Kidney capillary endothelial cell (primary cell): Measurements from ENCODE around the gene DCTN4.
"Not testable (repeated sequence)": the region's sequence is repeated elsewhere in the genome, so short reads cannot be mapped to it uniquely, and the experiment has no call there.

Source experiments
- DNase-seq: peaks from one replicate; pipeline ENCODE4 v3.0.0-alpha.2; 2018; ENCODE audit warnings: low spot score

DCTN4 gene

GRCh38 chr5:150758531-150759333 lies at the start of gene DCTN4:
DCTN4 (minus strand) TSS chr5:150759017; CDS start chr5:150758993, 24 bp downstream.
- peak; percentile 98 for DNase-seq

DNA sequence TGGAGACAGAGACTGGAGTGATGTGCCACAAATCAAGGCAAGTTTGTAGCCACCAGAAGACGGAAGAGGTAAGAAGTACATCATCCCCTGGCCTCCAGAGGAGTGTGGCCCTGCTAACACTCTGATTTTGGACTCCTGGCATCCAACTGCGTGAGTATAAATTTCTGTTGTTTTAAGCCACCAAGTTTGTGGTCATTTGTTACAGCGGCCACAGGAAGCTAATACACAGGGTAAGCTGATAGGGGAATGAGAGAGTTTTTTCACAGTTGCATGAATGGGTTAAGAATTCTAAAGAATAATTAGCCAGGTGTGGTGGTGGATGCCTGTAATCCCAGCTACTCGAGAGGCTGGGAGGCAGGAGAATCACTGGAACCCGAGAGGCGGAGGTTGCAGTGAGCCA lies 45.6 kb upstream of the DCTN4 start:
- DNase-seq: no peak

DNA sequence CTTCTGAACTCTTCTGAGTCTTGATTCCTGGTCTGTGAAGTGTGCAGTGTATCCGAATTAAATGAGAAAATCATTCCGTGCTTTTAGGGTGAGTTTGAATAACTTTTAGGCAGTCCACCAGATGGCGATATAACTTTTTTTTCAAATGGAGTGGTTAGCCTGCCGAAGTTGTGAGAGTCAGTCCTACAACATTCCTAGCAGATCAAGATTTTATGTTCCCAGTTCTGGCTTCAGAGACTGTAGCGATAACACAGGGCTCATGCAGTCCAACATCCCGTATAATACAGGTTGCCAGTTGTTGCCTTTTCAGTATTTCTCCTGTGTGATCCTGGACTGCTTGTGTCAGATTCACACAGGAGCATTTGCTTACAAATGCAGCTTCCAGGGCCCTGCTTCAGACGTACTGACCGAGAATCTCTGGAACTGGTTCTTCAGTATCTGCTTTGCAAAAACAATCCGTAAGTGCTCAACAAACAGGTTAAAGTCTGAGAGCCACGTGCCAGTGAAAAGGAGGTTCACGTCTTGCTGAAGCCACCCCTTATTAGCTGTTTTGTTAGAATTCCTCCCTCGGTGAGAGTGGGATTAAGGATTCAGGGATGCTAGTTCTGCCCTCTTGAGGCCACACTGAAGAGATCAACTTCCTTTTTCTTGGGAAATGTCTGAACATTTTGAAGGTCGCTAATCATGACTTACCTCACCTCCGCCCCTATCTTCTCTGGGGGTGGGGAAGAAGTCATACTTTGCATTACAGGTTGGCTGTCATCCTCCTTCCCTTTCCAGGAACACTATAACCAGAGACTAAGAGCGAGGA lies 42.5 kb upstream of the DCTN4 start:
- DNase-seq: peak; percentile 50

DNA sequence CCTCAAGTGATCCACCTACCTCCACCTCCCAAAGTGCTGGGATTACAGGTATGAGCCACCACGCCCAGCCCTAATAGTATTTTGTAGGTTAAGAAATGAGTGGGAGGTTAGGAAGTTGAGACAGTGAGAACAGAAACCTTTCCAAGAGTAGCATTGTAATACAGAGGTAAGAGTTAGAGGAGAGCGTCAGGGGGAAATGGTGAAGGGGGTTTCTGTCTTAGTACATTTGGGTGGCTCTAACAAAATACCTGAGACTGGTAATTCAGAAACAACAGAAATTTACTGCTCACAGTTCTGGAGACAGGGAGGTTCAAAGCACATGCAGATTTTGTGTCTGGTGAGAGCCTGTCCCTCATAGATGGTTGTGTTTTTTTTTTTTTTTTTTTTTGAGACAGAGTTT lies 38.6 kb upstream of the DCTN4 start:
- DNase-seq: no peak

- DNase-seq: no peak
Measured at GRCh38 chr5:150794927-150795326, 36.1 kb upstream of the DCTN4 start.

DNA sequence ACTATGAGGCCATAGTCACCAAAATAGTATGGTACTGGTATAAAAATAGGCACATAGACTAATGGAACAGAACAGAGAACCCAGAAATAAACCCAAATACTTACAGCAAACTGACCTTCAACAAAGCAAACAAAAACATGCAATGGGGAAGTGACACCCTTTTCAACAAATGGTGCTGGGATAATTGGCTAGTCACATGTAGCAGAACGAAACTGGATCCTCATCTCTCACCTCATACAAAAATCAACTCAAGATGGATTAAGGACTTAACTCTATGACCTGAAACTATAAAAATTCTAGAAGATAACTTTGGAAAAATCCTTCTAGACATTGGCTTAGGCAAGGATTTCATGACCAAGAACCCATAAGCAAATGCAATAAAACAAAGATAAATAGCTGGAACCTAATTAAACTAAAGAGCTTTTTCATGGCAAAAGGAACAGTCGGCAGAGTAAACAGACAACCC lies 34.6 kb upstream of the DCTN4 start:
- not testable (repeated sequence) for DNase-seq

GRCh38 chr5:150791536-150791935 lies 32.7 kb upstream of the DCTN4 start:
- DNase-seq: no peak

GRCh38 chr5:150789943-150790611 lies 31.3 kb upstream of the DCTN4 start:
- peak; percentile 94 for DNase-seq

GRCh38 chr5:150789450-150789849 lies 30.6 kb upstream of the DCTN4 start:
- DNase-seq: no peak

DNA sequence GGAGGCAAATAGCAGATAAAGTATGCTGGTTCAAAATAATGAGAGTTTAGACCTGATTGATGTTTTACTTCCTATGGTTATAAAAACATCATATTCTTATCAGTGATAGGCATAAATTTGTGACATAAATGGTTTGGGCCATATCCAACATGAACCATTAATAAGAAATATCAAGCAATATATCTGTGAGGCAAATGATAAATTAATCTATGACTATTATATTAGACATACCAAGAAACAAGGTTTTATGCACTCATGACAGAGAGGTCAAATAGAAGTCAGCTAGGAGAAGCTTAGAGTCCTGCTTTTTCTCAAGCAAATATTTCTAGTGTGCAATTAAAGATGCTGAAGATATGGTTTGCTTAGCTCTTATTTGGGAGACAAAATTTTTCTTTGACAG lies 30.2 kb upstream of the DCTN4 start:
- DNase-seq: no peak

DNA sequence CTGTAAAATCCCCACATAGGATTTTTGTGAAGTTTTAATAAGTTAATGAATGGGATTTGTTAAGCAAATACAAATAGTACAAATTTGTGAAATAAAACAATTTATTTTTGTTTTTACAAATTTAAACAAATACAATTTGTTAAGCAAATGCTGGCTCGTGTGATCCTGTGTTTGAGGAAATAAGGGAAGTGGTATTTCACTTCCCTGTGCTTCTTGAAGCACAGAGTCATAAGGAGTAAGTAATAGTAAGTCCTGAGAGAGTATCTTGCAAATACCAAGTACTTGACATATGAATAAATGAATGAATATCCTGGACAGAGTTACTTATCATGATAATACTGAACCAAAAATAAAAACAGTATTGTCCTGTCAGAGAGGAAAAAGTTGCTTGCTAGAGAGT lies 28.8 kb upstream of the DCTN4 start:
- no peak for DNase-seq

DNA sequence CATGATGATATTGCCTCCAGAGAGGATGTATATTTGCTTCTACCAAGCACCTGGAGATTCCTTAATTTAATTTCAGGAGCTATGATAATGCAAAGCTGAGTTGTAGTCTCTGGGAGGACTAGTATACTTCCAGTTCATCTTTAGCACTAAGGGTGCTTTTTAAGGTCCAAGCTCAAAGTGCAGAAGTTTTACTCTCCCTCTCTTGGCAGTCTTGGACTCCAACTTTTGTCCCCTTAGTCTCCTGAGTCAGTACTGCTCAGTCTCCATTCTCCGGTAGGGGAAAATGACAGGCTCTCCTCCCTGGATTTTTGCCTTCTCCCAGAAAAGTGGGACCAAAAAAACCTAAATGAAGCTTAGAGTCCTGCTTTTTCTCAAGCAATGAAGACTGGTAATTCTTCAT lies 28.1 kb upstream of the DCTN4 start:
- DNase-seq: no peak

DNA sequence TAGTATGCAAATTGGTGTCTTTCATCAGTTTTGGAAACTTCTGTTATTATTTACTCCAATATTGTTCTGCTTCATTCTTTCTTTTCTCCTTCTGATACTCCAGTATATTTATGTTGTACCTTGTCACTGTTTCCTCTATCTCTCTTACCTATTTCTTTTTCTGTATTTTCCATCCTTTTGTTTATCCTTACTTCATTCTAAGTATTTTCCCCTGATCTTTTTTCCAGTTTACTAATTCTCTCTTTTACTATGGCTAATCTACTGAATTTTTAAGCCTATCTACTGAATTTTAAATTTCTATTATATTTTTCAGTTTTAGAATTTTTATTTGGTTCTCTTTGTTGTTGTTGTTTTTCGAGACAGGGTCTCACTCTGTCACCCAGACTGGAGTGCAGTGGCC lies 27.1 kb upstream of the DCTN4 start:
- DNase-seq: no peak

- DNase-seq: no peak
Measured at GRCh38 chr5:150783422-150783928, 24.7 kb upstream of the DCTN4 start.

DNA sequence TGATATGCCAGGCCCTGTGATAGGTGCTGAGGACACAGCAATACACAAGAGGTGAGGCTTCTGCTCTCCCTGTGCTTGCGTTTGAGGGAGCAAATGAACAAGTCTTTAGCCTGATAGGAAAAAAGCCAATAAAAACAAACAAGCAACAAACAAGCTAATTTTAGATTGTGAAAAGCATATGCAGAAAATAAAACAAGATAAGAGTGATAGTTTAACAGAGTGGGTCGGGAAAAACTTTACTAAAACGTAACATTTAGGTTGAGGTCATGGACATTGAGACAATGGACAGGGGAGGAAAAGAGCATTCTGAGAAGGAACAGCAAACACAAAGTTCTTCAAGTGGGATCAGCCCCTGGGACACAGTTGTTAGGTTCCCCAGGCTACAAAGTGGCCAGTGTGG lies 24.0 kb upstream of the DCTN4 start:
- DNase-seq: no peak

DNA sequence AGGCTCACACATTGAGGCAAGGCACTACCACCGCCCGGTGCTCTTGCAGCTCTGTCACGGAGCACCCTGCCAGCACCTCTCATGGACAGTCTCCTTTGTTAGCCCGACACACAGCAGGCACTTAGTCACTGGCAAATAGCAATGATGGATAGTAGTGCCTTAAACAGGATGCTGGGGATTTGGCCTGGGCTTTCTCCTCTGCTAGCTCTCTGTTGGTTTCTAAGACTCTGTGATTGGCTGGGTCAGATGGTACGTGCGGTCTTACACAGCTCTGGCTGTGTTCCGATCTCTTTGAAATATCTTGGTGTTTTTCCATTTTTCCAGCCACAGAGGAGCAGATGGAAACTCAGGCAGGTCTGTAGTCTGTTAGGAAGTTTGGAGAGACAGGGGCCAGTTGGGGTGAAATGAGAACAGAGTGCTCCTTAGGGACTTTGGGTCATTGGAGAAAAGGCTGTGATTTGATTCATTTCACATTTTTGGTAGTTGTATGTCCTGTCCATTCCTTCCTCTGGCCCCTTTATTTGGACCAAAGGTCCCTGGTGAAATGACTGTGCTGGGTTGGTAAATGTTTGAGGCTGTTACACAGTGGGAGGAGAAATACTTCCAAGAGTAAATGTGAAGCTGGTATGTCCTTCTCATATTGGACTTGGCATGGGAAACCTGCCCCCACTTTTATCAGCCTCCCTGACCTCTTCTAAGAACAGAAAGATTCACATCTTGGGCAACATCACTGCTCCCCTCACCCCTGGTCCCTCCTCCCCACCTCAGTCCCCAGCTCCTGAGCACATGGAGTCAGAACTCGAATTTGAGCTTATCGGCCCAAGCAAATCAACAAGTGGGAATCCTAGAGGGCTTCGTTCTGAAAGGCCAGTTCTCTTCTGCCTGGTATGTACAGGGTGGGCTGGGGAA lies 23.1 kb upstream of the DCTN4 start:
- DNase-seq: no peak

DNA sequence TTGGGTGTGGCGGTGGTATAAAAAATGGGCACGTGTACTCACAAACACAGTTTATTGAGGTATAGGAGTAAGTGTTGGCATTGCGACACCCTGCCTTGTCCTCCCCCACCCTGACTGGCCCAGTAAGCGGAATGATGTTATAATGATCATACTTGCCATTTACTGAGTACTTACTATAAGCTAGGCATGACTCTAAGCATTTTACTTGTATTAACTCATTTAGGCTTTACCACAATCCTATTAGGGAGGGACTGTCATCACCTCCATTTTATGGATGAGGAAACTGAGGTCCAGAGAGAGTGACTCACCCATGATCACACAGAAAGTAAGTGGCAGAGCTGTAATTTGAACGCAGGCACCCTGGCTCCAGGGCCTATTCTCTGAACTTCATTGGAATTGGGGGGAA lies 22.0 kb upstream of the DCTN4 start:
- DNase-seq: no peak

DNA sequence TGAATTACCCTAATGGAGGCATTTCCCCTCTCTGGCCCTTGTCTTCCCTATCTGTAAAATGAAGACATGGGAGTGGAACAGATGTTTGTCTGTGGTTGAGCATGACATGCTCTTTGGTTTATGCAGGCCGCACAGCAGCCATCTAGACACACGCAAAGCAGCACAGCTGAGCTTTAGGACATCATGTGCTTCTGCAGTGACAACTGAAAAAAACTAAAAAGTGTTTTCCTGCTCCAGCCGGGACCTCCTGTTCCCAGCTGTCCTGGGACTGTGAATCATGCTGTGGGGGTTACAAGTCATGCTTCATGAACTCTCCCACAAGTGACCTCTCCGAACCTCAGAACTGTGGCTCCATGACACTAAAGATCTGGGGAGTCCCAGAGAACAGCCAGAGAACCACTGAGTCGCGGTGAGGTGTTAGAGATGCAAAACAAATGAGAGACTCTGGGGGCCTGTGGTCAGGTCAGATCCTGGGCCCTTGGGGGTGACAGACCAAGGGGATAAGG lies 21.4 kb upstream of the DCTN4 start:
- DNase-seq: no peak

GRCh38 chr5:150779397-150780186 lies 20.8 kb upstream of the DCTN4 start:
- DNase-seq: no peak
